Stomach (tissue), 4 donors: ENCODE measurements around the gene GZMA.

ENCODE experiments used
- CTCF ChIP-seq, 7 experiments: fragments of 450-650 bp in 4 of 7; fragments of 200-600 bp in 3 of 7; sonication (generic) in 3 of 7; IDR thresholded peaks; one replicate each; pipeline ENCODE4 v1.5.1; 2016 to 2019; ENCODE audit warnings: antibody characterized with exemption in 7 of 7, control low read depth in 2 of 7, mild to moderate bottlenecking in 1 of 7
- EP300 ChIP-seq: sonication (generic); formaldehyde crosslinking; IDR thresholded peaks from one replicate; pipeline ENCODE4 v1.6.1; 2017; ENCODE audit warnings: antibody characterized with exemption
- POLR2AphosphoS5 ChIP-seq, 3 donors: sonication (generic); formaldehyde crosslinking; IDR thresholded peaks; one replicate each; pipeline ENCODE4 v1.6.1; 2016; ENCODE audit warnings: antibody characterized with exemption in 3 of 3

DNA sequence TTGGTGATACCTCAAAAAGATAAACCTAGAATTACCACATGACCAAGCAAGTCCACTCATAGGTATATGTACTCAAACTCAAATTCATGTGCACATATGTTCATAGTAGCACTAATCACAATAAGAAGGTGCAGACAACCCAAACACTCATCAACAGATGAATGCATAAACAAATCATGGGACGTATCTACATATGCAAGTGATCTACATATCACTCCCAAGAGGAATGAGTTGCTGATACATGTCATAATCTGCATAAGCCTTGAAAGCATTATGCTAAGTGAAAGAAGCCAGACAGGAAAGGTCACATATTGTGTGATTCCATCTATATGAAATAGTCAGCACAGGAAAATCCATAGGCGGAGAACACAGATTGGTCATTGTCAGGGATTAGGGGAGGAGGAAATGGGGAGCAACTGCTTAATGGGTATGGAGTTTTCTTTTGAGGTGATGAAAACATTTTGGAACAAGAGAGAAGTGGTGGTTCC lies 46.9 kb downstream of the GZMA start:
- TF ChIP-seq CTCF (IDR thresholded peaks at IDR 0.05): no peak
- TF ChIP-seq POLR2AphosphoS5 (IDR thresholded peaks at IDR 0.05): no peak
- TF ChIP-seq EP300: no peak
